Femur (tissue), 1 donor: ENCODE data around the gene TFB1M.
A peak's percentile ranks its signal among the peaks of the same experiment; 100 is the strongest.
"Not testable (repeated sequence)": the region's sequence is repeated elsewhere in the genome, so short reads cannot be mapped to it uniquely, and the experiment has no call there.

ENCODE experiments used
- DNase-seq: peaks from one replicate; pipeline ENCODE4 v3.0.0-alpha.2; 2017

The TFB1M gene

GRCh38 chr6:155292711-155293110, 21.6 kb downstream of the TFB1M start:
- DNase-seq = no peak

GRCh38 chr6:155291291-155291690, 23.0 kb downstream of the TFB1M start:
- DNase-seq = no peak

DNA sequence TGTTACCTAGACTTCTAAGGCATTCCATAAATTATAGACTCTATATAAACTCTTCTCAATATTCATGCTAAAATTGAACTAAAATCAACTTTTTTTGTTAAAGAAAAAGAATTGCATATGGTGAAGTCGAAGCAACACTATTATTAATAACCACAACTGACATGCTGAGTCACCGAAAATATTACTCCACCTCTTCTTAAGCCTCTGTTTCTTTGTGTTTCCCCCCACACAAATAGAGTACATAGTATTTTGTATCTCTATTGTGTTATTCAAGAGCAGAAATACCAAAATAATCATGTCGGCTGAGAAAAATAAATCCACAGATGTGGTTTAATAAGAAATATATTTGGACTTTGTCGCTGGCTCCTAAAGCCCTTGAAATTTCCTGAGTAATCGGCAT, 23.8 kb downstream of the TFB1M start:
- DNase-seq = no peak

DNA sequence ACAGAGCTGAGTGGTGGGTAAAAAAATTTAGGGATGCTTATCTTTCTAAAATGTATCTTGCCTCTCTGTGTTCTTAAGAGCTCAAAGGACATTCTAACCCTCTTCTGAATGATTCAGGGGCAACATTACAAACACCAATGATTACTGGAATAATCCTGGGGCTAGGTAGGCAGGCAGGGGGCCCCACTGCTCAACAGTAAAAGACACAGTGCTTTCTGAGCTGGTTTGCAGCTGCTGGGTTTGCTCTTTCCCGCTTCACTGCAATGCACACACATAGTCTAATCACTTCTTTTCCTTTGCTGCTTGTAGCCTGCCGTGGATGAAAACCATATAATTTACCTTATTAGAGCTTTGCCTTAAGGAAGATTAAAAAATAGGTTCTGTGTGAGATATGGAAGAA, 26.5 kb downstream of the TFB1M start:
- no peak for DNase-seq

DNA sequence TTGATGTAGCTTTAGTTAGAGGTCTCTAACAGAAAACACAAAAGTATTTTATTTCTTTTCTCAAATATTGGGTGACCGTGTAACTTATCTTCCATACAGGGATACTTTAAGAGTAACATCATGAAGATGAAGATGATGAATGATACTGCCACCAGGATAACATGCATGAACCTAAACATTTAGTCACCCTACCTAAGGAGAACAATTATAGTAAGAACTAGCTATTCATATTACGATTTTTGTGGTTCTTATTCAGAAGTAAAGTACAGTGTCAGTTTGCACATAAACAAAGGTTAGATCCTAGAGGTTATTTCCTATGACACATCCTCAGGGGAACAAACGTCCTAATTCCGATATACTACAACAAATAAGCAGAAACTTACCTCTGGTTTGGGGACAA, 29.5 kb downstream of the TFB1M start:
- no peak for DNase-seq

DNA sequence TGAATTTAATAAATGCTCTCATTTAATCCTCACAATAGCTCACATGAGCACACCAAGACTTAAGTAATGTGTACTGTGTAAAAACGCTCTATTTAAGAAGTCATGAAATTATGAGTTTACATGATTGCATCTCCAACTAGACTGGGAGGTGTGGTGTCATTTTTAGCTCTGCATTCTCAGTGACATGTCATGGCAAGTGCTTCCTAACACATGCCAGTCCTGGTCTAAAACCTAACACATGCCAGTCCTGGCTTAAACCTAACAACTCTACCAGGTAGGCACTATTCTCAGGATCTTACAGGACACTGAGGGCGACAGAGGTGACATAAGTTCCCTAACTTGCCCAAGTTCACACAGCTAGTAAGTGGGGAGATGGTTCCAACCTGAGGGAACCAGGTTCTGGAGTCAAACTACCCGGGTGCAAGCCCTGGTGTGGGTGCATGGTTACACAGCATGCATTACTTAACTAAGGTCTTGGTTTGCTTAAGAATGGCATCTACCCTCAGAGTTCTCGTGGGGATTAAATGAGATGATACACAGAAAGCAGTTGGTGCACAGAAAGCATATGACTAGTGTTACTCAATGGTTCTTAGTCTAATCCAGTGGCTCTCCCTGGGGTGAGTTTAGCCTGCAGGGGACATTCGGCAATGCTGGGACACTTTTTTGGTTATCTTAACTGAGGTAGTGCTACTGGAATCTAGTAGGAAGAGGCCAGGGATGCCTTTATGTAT, 35.8 kb downstream of the TFB1M start:
- DNase-seq = no peak

GRCh38 chr6:155276638-155277037, 37.6 kb downstream of the TFB1M start:
- DNase-seq = no peak

DNA sequence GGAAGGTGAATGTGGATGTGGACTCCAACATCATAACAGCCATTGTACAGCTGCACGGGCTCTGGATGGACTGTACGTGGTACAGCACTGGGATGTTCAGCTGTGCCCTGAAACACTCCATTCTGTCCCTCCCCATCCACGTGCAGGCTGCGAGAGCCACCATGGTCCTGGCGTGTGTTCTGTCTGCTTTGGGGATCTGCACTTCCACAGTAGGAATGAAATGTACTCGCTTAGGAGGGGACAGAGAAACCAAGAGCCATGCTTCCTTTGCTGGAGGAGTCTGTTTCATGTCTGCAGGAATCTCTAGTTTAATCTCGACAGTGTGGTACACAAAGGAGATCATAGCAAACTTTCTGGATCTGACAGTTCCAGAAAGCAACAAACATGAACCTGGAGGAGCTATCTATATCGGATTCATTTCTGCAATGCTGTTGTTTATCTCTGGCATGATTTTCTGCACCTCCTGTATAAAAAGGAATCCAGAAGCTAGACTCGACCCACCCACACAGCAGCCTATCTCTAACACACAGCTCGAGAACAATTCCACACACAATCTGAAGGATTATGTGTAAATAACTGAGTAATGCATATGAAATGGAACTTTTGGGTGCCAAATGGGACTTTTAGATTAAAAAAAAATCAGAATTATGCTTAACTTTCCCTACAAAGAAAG, 38.3 kb downstream of the TFB1M start:
- no peak for DNase-seq

DNA sequence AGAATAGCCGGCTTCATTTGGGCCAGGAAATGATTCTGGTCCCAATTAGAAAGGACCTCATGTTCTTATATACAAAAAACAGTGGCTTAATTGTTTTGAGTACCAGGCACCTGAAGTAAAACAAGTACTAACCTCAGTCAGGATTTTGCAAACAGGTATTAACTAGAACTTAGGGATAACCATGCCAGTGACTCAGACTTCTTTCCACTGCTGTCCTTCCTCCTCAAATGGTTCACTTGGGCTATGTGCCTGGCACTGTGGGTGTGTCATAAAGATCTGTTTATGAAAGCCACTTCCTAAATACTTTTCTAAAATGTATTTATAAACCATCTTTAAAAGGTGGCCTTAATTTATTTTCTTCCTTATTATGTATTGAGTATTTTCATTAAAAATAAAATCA, 39.8 kb downstream of the TFB1M start:
- no peak for DNase-seq

GRCh38 chr6:155274106-155274505, 40.2 kb downstream of the TFB1M start:
- no peak for DNase-seq

DNA sequence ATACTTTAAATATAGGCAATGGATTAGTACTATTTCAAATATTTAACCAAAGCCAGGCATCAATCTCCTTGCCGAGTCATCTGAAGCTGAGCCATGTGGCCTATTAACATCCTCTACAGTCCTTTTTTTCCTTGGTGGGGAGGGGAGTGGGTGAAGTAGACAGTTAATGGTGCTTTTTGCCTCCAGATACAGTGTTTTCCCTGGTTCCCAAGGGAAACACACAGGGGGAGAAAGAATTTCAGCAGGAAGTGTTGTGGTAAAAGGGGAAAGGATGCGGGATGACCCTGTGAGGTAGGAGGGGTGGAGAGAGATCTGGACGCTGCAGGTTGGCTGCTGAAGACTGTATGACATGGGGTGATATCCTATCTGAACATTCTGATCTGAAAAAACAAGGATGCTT, 40.9 kb downstream of the TFB1M start:
- no peak for DNase-seq

DNA sequence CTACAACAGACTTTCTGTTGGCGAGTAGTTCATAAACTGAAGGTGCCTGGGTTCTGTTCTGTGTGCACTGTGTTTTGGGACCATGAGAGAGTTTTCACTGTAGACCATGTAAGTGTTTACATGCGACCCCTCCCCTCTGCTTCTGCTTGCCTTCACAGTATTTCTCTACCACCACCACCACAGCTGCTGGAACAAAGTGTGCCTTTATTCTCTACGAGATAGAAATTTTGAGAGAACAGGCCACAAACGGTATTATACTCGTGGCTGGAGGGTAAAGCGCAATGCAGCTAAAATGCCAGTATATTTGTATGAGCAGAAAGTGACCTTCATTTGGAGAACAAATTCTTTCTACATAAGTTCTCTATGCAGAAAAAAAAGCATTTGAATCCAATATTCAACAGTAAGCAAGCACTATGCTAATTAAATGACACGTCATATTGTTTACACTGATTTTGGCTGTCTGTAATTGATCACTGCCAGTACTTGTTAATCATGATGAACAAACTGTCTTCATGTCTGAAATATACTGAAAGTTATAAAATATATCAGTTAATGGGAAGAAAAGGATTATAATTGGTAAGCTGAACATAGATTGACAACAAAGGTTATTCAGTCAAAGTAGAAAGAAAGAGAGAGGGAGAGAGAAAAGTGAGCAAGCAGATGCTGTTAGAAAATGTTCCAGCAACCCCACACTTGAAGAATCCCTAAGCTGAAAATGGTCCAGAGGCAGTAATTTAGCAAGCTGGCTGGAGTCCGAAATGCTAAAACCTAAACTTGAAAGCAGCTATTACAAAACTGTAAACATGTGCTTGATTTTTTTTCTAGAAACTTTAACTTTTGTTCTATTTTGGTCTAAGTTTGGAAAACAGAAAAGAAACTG, 41.7 kb downstream of the TFB1M start:
- DNase-seq = peak; percentile 55

- DNase-seq = no peak
Measured at GRCh38 chr6:155271145-155271544, 43.1 kb downstream of the TFB1M start.

DNA sequence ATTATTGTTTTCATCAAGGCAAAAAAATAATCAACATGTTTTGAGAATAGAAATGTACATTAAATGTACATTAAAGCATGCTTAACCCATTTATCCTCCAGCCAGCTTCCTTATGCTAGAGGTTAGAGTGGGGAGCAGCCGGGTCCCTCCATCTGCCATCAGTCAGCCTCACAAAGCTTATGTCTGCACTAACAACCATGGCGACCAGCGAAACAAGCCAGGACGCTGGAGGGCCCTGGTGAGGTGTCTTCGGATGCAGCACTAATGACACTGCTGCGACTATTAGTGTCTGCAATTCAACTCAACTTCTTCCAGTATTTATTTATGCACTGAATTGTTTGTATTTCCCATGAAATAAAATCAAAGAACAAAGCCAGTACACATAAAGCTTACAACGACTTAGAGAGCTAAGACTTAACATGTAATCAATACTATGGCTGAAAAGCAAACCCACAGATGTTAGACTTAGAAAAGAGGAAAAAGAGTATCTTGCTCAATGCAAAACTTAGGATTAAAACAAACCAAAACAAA, 43.7 kb downstream of the TFB1M start:
- DNase-seq = no peak

DNA sequence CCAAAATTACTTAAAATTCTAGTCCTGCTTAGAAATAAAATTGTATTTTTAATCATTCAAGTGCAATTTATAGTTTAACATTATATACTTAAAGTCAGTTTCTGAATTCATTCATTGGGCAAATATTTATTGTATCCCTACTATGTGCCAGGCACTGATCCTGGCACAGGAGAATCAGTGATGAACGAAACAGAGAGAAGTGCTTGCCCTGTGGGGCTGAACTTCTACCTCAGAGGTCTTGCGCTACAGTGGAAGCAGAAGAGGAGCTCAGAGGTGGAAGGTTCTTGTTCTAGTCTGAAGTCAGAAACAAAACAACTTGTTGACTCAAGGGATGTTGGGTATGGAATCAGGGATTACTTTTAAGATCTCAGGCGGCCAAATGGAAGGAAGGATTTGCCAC, 44.5 kb downstream of the TFB1M start:
- no peak for DNase-seq

DNA sequence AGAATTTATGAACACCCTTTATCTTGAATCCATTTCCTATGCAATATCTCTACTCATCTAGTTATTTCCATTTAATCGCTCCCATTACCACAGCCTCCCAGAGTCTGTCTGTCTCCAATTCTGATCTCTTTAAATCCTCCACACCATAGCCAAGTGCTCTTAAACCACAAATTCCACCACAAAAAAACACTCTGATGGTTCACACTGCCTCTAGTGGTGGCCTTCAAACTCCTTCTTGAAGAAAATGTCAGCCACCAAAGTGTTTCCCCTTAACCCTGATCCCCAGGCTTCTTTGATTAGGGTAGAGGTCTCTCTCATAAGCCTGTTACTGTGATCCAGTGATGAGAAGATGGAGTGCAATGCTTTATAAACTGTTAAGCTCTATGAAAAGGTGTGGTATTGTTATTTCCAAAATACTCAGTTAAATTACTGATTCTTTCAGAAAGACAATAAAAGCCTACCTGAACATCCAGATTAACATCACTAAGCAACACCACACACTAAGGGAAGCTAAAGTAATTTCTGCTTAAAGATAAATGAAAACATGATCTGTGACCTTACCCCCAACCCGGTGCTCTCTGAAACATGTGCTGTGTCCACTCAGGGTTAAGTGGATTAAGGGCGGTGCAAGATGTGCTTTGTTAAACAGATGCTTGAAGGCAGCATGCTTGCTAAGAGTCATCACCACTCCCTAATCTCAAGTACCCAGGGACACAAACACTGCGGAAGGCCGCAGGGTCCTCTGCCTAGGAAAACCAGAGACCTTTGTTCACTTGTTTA, 46.0 kb downstream of the TFB1M start:
- DNase-seq = not testable (repeated sequence)

- DNase-seq = no peak
Measured at GRCh38 chr6:155267411-155267810, 46.9 kb downstream of the TFB1M start.

GRCh38 chr6:155265843-155266535, 48.3 kb downstream of the TFB1M start:
- no peak for DNase-seq

- peak; percentile 59 for DNase-seq
Measured at GRCh38 chr6:155264693-155265320, 49.5 kb downstream of the TFB1M start.

DNA sequence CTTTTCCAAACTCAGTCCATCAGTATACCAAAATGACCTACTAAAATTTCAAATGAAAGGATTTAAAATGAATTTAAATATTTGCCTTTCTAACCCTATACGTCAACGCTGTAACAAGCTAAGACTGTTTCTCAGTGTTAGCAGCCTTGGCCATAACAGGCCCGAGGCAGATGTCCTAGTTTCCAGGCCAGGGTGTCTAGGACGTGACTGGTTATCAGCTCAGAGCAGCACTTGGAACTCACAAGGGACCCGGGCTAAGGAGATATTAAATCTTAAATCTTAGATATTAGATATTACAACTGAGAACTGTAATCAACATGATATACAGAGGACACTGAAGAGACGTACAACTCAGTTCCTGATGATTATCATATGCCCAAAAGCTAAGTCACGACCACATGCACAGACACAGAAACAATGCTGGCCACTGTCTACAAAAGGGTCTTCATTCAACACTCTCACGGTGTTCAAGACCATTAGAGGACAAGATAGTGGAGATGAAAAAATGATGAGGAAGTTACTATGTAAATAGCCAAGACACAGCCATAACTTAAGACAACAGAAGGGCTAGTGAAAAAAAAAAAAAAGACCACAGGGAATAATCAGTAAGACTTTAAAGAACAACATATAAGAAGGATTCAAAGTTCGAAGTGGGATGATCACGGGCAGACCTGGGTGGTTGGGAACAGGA, 50.8 kb downstream of the TFB1M start, which contains the start of gene CLDN20:
CLDN20 (plus strand) TSS at position 641 of the 691 bp plus-strand sequence. CDS start 11,707 bp downstream, outside the sequence.
- DNase-seq = no peak

- no peak for DNase-seq
Measured at GRCh38 chr6:155262655-155263054, 51.6 kb downstream of the TFB1M start.
